HEK293 (cell line): ENCODE results near the gene CEP135.

Experiments
- CTCF ChIA-PET: fragments of 350-600 bp; formaldehyde crosslinking; extraction: SDS; loops from one replicate; lab custom pipeline; 2021; ENCODE audit warnings: antibody characterized with exemption; lab: Yijun Ruan, JAX
- POLR2A ChIA-PET: fragments of 300-600 bp; formaldehyde crosslinking; extraction: SDS; loops from one replicate; lab custom pipeline; 2020; ENCODE audit warnings: antibody characterized with exemption, inconsistent platforms; lab: Yijun Ruan, JAX
- H3K27ac ChIP-seq: fragments of 200-500 bp; sonication (Bioruptor generic); 2 replicates; pipeline ENCODE4 v1.5.1; 2014; ENCODE audit warnings: low read depth, low read length, control low read depth, inconsistent platforms; ENCODE audit errors: extremely low read depth
- H3K36me3 ChIP-seq, 2 experiments: fragments of 200-500 bp in 1 of 2; sonication (Bioruptor generic) in 1 of 2; 1 replicate in 1 of 2; 2 replicates in 1 of 2; pipeline ENCODE4 v1.5.1; 2014 to 2017; ENCODE audit warnings: inconsistent platforms in 2 of 2, low read length in 2 of 2; ENCODE audit not compliant: control insufficient read depth in 2 of 2, insufficient read depth in 1 of 2
- H3K4me1 ChIP-seq: fragments of 200-500 bp; sonication (Bioruptor generic); 2 replicates; pipeline ENCODE4 v1.5.1; 2014; ENCODE audit warnings: mild to moderate bottlenecking, low read length, inconsistent platforms; ENCODE audit not compliant: control insufficient read depth, insufficient read depth
- H3K4me3 ChIP-seq: 2 replicates; pipeline ENCODE4 v1.5.1; 2011; ENCODE audit warnings: low read depth, mild to moderate bottlenecking, control low read depth, low read length, moderate library complexity
- H3K9me3 ChIP-seq: fragments of 200-500 bp; sonication (Bioruptor generic); 2 replicates; pipeline ENCODE4 v1.5.1; 2014; ENCODE audit warnings: low read depth, low read length, inconsistent platforms; ENCODE audit not compliant: control insufficient read depth, insufficient read depth
- GFI1B ChIP-seq: fragments of 450-650 bp; formaldehyde crosslinking; IDR thresholded peaks from 2 replicates; pipeline ENCODE4 v1.5.1; 2016; ENCODE audit warnings: missing biosample characterization, missing genetic modification characterization
- HIC1 ChIP-seq: fragments of 450-650 bp; formaldehyde crosslinking; IDR thresholded peaks from 2 replicates; pipeline ENCODE4 v1.5.1; 2016; ENCODE audit warnings: missing biosample characterization, missing genetic modification characterization
- KLF16 ChIP-seq: fragments of 450-650 bp; formaldehyde crosslinking; IDR thresholded peaks from 2 replicates; pipeline ENCODE4 v1.5.1; 2017; ENCODE audit warnings: missing biosample characterization, missing genetic modification characterization
- KLF8 ChIP-seq: fragments of 450-650 bp; formaldehyde crosslinking; IDR thresholded peaks from 2 replicates; pipeline ENCODE4 v1.5.1; 2016; ENCODE audit warnings: missing biosample characterization, missing genetic modification characterization
- PRDM2 ChIP-seq: fragments of 450-650 bp; formaldehyde crosslinking; IDR thresholded peaks from 2 replicates; pipeline ENCODE4 v1.5.1; 2016; ENCODE audit warnings: missing biosample characterization, missing genetic modification characterization, borderline replicate concordance
- RBAK ChIP-seq: fragments of 450-650 bp; formaldehyde crosslinking; IDR thresholded peaks from 2 replicates; pipeline ENCODE4 v1.5.1; 2016; ENCODE audit warnings: missing biosample characterization, missing genetic modification characterization
- SALL2 ChIP-seq: fragments of 450-650 bp; formaldehyde crosslinking; IDR thresholded peaks from 2 replicates; pipeline ENCODE4 v1.5.0; 2017; ENCODE audit warnings: missing biosample characterization, mild to moderate bottlenecking, missing genetic modification characterization, borderline replicate concordance
- ZBTB11 ChIP-seq: fragments of 450-650 bp; formaldehyde crosslinking; conservative IDR thresholded peaks from 2 replicates; pipeline ENCODE4 v1.5.1; 2016; ENCODE audit warnings: low read depth, missing biosample characterization, missing genetic modification characterization
- ZBTB6 ChIP-seq: fragments of 450-650 bp; formaldehyde crosslinking; IDR thresholded peaks from 2 replicates; pipeline ENCODE4 v1.5.1; 2017; ENCODE audit warnings: missing biosample characterization, missing genetic modification characterization
- ZNF140 ChIP-seq: fragments of 450-650 bp; formaldehyde crosslinking; IDR thresholded peaks from 2 replicates; pipeline ENCODE4 v1.5.1; 2016; ENCODE audit warnings: missing biosample characterization, missing genetic modification characterization
- ZNF16 ChIP-seq: fragments of 450-650 bp; formaldehyde crosslinking; IDR thresholded peaks from 2 replicates; pipeline ENCODE4 v1.5.1; 2016; ENCODE audit warnings: low read depth, missing biosample characterization, missing genetic modification characterization
- ZNF23 ChIP-seq: fragments of 450-650 bp; formaldehyde crosslinking; IDR thresholded peaks from 2 replicates; pipeline ENCODE4 v1.5.1; 2016; ENCODE audit warnings: missing biosample characterization, missing genetic modification characterization, borderline replicate concordance
- ZNF24 ChIP-seq: fragments of 450-650 bp; formaldehyde crosslinking; IDR thresholded peaks from 2 replicates; pipeline ENCODE4 v1.5.1; 2016; ENCODE audit warnings: missing biosample characterization, missing genetic modification characterization
- ZNF433 ChIP-seq: fragments of 450-650 bp; formaldehyde crosslinking; IDR thresholded peaks from 2 replicates; pipeline ENCODE4 v1.5.1; 2016; ENCODE audit warnings: missing biosample characterization, missing genetic modification characterization, low read depth
- ZNF449 ChIP-seq: fragments of 450-650 bp; formaldehyde crosslinking; IDR thresholded peaks from 2 replicates; pipeline ENCODE4 v1.5.1; 2017; ENCODE audit warnings: missing biosample characterization, mild to moderate bottlenecking, missing genetic modification characterization, moderate library complexity
- ZNF510 ChIP-seq: fragments of 450-650 bp; formaldehyde crosslinking; IDR thresholded peaks from 2 replicates; pipeline ENCODE4 v1.5.1; 2018; ENCODE audit warnings: mild to moderate bottlenecking, missing genetic modification characterization, missing biosample characterization; ENCODE audit not compliant: insufficient replicate concordance
- ZNF776 ChIP-seq: fragments of 450-650 bp; formaldehyde crosslinking; IDR thresholded peaks from 2 replicates; pipeline ENCODE4 v1.5.0; 2017; ENCODE audit warnings: missing biosample characterization, missing genetic modification characterization, borderline replicate concordance

The CEP135 gene

GRCh38 chr4:56048702-56049431 lies 100.1 kb downstream of the CEP135 start (continued):
- 0 out of 2 replicates have a peak, but pooled peaks have one; percentile 22 for TF ChIP-seq ZBTB11 (tag by site-specific recombination)
- TF ChIP-seq ZNF776 (tag by site-specific recombination) = no peak

- no peak overlapping the region for H3K4me3 ChIP-seq
- no peaks in the 10 kb centered on the region for H3K9me3 ChIP-seq
- no peaks in the 10 kb centered on the region for H3K36me3 ChIP-seq
- ChIA-PET CTCF (interaction anchor here (1.0 kb wide), 1 partner anchor 42 kb away, joined by 3 read pairs; no protein-coding TSS in a partner anchor), POLR2A (interaction anchor here (1.2 to 1.5 kb wide), 2 partner anchors 11 to 337 kb away, joined by 3 read pairs; partner anchors contain the start of gene AASDH)
- no peak overlapping the region for H3K27ac ChIP-seq
- H3K4me1 ChIP-seq = peaks cover under 1% of the 10 kb centered on the region; the same call in 1 of the 2 replicates
- TF ChIP-seq HIC1 (tag by site-specific recombination) = no peak
- no peak for TF ChIP-seq PRDM2 (tag by site-specific recombination)
- TF ChIP-seq KLF8 (tag by site-specific recombination) = no peak
- no peak for TF ChIP-seq KLF16 (tag by site-specific recombination)
- no peak for TF ChIP-seq RBAK
- TF ChIP-seq GFI1B = no peak
- TF ChIP-seq ZNF510 (tag by site-specific recombination) = no peak
- TF ChIP-seq ZNF433 (tag by site-specific recombination) = no peak
- no peak for TF ChIP-seq ZNF24 (tag by site-specific recombination)
- TF ChIP-seq ZBTB6 (tag by site-specific recombination) = no peak
- no peak for TF ChIP-seq ZNF140 (tag by site-specific recombination)
- TF ChIP-seq ZNF16 (tag by site-specific recombination) = no peak
- no peak for TF ChIP-seq ZNF23 (tag by site-specific recombination)
- no peak for TF ChIP-seq SALL2
- no peak for TF ChIP-seq ZNF449 (tag by site-specific recombination)
Observed at GRCh38 chr4:56050625-56051024, 101.9 kb downstream of the CEP135 start.
